ENCODE data around the gene FHIT. TPM values are rescaled to one million over a fixed set of nuclear protein-coding genes. Genes with fewer than 3 reads are reported as not detected.

Gene FHIT
- total and polyA plus RNA-seq, 2 of the 4 experiments (the other 2 are of a cell fraction) = 0.07 TPM; not detected in 1

- Histone ChIP-seq H3K4me2 (ENCODE audit: low read depth, low read length) (no peak overlapping the region), H3K56ac (ENCODE audit: extremely low read depth, insufficient read depth, low read length) (no peak overlapping the region; the same call in 1 of the 2 replicates), H3K27ac (ENCODE audit: insufficient read depth, low read length) (no peak overlapping the region), H4K8ac (ENCODE audit: low read depth in 2 of 2, low read length in 2 of 2) (no peak overlapping the region), H3K9me1 (ENCODE audit: insufficient read depth, low read length) (no peaks in the 10 kb centered on the region), H3K36me3 (ENCODE audit: control insufficient read depth, insufficient read depth, low read length) (no peaks in the 10 kb centered on the region), H4K20me1 (ENCODE audit: insufficient read depth, low read length) (no peaks in the 10 kb centered on the region), H2BK15ac (ENCODE audit: low read depth, low read length) (no peak overlapping the region), H2AFZ (replicated peaks; ENCODE audit: low read length, poor library complexity) (no peak overlapping the region), H2BK5ac (ENCODE audit: low read depth, low read length, poor library complexity, severe bottlenecking) (no peak overlapping the region), H2BK120ac (ENCODE audit: low read depth, low read length) (no peak overlapping the region), H2AK5ac (ENCODE audit: low read depth, low read length) (no peak overlapping the region), H3K4me1 (ENCODE audit: control insufficient read depth, insufficient read depth, low read length) (no peaks in the 10 kb centered on the region), H3K18ac (ENCODE audit: low read depth, low read length) (no peak overlapping the region), H4K91ac (ENCODE audit: insufficient read depth, low read depth, low read length) (no peak overlapping the region), H2AK9ac (replicated peaks; ENCODE audit: low read depth, low read length, poor library complexity) (no peak overlapping the region), H3K14ac (replicated peaks; ENCODE audit: low read depth, low read length) (no peak overlapping the region), H3K79me1 (ENCODE audit: low read depth in 1 of 2, low read length in 2 of 2) (no peaks in the 10 kb centered on the region), H3K4me3 (ENCODE audit: insufficient read depth, low read depth, low read length) (no peak overlapping the region), H3K23ac (ENCODE audit: low read depth, low read length) (no peak overlapping the region), H3K27me3 (ENCODE audit: control insufficient read depth, insufficient read depth, low read length) (no peaks in the 10 kb centered on the region), H3K9me3 (ENCODE audit: control insufficient read depth, insufficient read depth, low read length) (no peaks in the 10 kb centered on the region), H3K9ac (ENCODE audit: low read depth, low read length) (no peak overlapping the region), H4K5ac (ENCODE audit: low read depth, low read length) (no peak overlapping the region), H3K4ac (ENCODE audit: low read depth, low read length) (no peak overlapping the region), H2BK20ac (ENCODE audit: low read depth, low read length) (no peak overlapping the region)
- BruUV-seq (replicated peaks) = no TSS peak
- ATAC-seq (ENCODE audit: low read depth) (no peak), DNase-seq (no peak)
- WGBS, 2 experiments (ENCODE audit: extremely low coverage in 2 of 2, insufficient read length in 1 of 2) = no CpG with 5 or more reads among the region's 1 CpG
- ChIA-PET CTCF (no interaction called here), POLR2A (ENCODE audit: unreplicated experiment) (no interaction called here)
- dilution Hi-C loops (cut with HindIII; ENCODE audit: low sequenced_read_pairs, unreplicated experiment) = no loop called here
- TF ChIP-seq RAD21 (IDR thresholded peaks at IDR 0.05; ENCODE audit: low read length) = no peak
- no peak for TF ChIP-seq NFE2L2 (IDR thresholded peaks at IDR 0.05; ENCODE audit: low read depth, low read length)
- TF ChIP-seq FOS (IDR thresholded peaks at IDR 0.05; ENCODE audit: low read depth, low read length) = no peak
- no peak for TF ChIP-seq SMC3 (IDR thresholded peaks at IDR 0.05; ENCODE audit: low read depth, low read length)
- no peak for TF ChIP-seq MAZ (IDR thresholded peaks at IDR 0.05; ENCODE audit: borderline replicate concordance, low read depth, low read length)
- no peak for TF ChIP-seq BHLHE40 (IDR thresholded peaks at IDR 0.05; ENCODE audit: low read depth, low read length)
- TF ChIP-seq, protein P1, sequence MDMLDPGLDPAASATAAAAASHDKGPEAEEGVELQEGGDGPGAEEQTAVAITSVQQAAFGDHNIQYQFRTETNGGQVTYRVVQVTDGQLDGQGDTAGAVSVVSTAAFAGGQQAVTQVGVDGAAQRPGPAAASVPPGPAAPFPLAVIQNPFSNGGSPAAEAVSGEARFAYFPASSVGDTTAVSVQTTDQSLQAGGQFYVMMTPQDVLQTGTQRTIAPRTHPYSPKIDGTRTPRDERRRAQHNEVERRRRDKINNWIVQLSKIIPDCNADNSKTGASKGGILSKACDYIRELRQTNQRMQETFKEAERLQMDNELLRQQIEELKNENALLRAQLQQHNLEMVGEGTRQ (IDR thresholded peaks at IDR 0.05; ENCODE audit: low read depth, low read length) = no peak
- TF ChIP-seq MAFK (IDR thresholded peaks at IDR 0.05; ENCODE audit: low read depth, low read length) = no peak
- TF ChIP-seq, protein P2, sequence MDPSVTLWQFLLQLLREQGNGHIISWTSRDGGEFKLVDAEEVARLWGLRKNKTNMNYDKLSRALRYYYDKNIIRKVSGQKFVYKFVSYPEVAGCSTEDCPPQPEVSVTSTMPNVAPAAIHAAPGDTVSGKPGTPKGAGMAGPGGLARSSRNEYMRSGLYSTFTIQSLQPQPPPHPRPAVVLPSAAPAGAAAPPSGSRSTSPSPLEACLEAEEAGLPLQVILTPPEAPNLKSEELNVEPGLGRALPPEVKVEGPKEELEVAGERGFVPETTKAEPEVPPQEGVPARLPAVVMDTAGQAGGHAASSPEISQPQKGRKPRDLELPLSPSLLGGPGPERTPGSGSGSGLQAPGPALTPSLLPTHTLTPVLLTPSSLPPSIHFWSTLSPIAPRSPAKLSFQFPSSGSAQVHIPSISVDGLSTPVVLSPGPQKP (IDR thresholded peaks at IDR 0.05; ENCODE audit: borderline replicate concordance, low read depth, low read length) = no peak
- in situ Hi-C loops (cut with MboI; ENCODE audit: low sequenced_read_pairs) = no loop called here
- intact Hi-C loops (cut with micrococcal nuclease) = no loop called here
Observed at GRCh38 chr3:60669636-60670035, 581.6 kb downstream of the FHIT start.
